Measurements from ENCODE around the gene COL23A1. TPM values are rescaled to one million over a fixed set of nuclear protein-coding genes. Genes with fewer than 3 reads are reported as not detected.

Gene COL23A1
- total and polyA plus RNA-seq, 2 experiments from 2014 or later = 1.1 to 5.1 TPM

DNA sequence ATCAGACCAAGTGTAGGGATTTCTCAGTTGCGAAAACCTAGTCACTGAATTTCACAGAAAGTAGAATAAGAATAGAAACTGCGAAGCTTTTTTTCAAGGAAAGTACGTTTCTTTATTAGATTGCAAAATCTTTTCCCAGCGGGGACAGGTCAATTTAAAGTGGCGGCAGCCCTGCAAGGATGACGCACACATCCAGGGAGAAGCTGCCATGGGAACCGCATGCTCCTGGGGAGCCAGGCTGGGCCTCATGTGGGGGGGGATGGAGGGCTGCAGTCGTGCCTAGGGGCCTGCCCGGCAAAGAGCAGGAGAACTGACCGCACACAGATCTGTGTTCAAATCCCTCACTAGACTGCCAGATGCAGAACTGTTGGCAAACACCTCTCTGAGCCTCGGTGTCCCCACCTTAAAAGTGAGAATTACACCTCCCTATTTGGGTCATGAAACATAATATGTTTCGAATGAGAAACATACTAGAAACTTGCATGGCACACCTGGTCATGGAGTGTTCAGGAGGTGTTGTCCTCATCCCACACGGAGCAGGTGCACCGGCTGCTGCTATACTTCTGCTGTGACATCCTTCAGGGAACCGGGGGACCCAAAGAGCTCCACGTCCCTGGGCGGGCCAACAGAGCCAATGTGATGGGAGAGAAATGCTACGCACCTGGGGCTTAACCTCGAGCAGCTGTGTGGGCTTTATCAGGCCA is 229.8 kb downstream of the COL23A1 start:
- no peaks in the 10 kb centered on the region for H3K36me3 ChIP-seq (replicated peaks; ENCODE audit: insufficient read depth, low read depth)
- H3K27me3 ChIP-seq = no peaks in the 10 kb centered on the region
- H3K4me3 ChIP-seq = no peak overlapping the region
- no peak overlapping the region for H2AFZ ChIP-seq
- TF ChIP-seq EZH2phosphoT487 (IDR thresholded peaks at IDR 0.05; ENCODE audit: low read depth, severe bottlenecking, unreplicated experiment) = no peak
- TF ChIP-seq EZH2 (IDR thresholded peaks at IDR 0.05; ENCODE audit: borderline replicate concordance) = no peak
- TF ChIP-seq, protein P1, sequence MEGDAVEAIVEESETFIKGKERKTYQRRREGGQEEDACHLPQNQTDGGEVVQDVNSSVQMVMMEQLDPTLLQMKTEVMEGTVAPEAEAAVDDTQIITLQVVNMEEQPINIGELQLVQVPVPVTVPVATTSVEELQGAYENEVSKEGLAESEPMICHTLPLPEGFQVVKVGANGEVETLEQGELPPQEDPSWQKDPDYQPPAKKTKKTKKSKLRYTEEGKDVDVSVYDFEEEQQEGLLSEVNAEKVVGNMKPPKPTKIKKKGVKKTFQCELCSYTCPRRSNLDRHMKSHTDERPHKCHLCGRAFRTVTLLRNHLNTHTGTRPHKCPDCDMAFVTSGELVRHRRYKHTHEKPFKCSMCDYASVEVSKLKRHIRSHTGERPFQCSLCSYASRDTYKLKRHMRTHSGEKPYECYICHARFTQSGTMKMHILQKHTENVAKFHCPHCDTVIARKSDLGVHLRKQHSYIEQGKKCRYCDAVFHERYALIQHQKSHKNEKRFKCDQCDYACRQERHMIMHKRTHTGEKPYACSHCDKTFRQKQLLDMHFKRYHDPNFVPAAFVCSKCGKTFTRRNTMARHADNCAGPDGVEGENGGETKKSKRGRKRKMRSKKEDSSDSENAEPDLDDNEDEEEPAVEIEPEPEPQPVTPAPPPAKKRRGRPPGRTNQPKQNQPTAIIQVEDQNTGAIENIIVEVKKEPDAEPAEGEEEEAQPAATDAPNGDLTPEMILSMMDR (IDR thresholded peaks at IDR 0.05; ENCODE audit: poor library complexity) = no peak
- no peaks in the 10 kb centered on the region for H3K79me2 ChIP-seq
- no peak for DNase-seq (ENCODE audit: low spot score)
- H4K20me1 ChIP-seq (ENCODE audit: insufficient read depth, poor library complexity, severe bottlenecking) = no peaks in the 10 kb centered on the region
- no peak overlapping the region for H3K4me2 ChIP-seq
- H3K9me2 ChIP-seq (replicated peaks; ENCODE audit: insufficient read depth) = no peaks in the 10 kb centered on the region
- WGBS (ENCODE audit: low lambda C conversion rate, missing lambda C conversion rate) = 86% methylated on average over 19 of the region's 19 CpGs
- H3K9me3 ChIP-seq (ENCODE audit: low read depth) = no peaks in the 10 kb centered on the region
- H3K27ac ChIP-seq = no peak overlapping the region
- peaks cover 14% of the 10 kb centered on the region for H3K4me1 ChIP-seq (ENCODE audit: insufficient read depth)

DNA sequence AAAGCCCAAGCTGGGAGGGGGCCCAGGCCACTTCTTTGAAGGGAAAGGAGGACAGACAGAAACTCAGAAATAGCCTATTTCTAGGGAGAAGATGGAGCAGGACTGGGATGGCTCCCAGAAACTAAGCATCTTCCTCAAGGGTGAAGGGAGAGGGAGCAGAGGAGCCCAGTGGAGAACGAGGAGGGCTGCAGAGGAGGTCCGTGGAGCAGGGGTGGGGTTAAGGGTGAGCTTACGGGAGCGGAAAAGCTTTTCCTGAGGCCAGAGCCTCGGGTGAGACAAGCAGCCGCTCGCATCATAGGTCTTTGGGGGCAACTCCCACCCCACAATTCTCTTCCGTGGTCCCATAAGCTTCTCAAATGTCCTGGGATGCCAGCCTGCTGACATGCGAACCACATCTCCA is 230.5 kb downstream of the COL23A1 start:
- no peak overlapping the region for H3K4me3 ChIP-seq
- no peaks in the 10 kb centered on the region for H3K27me3 ChIP-seq
- no peak overlapping the region for H2AFZ ChIP-seq
- TF ChIP-seq, protein P1 (IDR thresholded peaks at IDR 0.05; ENCODE audit: poor library complexity) = no peak
- TF ChIP-seq EZH2 (IDR thresholded peaks at IDR 0.05; ENCODE audit: borderline replicate concordance) (no peak), EZH2phosphoT487 (IDR thresholded peaks at IDR 0.05; ENCODE audit: low read depth, severe bottlenecking, unreplicated experiment) (no peak)
- H3K4me1 ChIP-seq (ENCODE audit: insufficient read depth) = peaks cover 14% of the 10 kb centered on the region
- no peak overlapping the region for H3K4me2 ChIP-seq
- no peaks in the 10 kb centered on the region for H4K20me1 ChIP-seq (ENCODE audit: insufficient read depth, poor library complexity, severe bottlenecking)
- DNase-seq (ENCODE audit: low spot score) = no peak
- WGBS (ENCODE audit: low lambda C conversion rate, missing lambda C conversion rate) = 69% methylated on average over 9 of the region's 9 CpGs
- H3K9me2 ChIP-seq (replicated peaks; ENCODE audit: insufficient read depth) = no peaks in the 10 kb centered on the region
- no peaks in the 10 kb centered on the region for H3K79me2 ChIP-seq
- no peaks in the 10 kb centered on the region for H3K36me3 ChIP-seq (replicated peaks; ENCODE audit: insufficient read depth, low read depth)
- no peaks in the 10 kb centered on the region for H3K9me3 ChIP-seq (ENCODE audit: low read depth)
- no peak overlapping the region for H3K27ac ChIP-seq

DNA sequence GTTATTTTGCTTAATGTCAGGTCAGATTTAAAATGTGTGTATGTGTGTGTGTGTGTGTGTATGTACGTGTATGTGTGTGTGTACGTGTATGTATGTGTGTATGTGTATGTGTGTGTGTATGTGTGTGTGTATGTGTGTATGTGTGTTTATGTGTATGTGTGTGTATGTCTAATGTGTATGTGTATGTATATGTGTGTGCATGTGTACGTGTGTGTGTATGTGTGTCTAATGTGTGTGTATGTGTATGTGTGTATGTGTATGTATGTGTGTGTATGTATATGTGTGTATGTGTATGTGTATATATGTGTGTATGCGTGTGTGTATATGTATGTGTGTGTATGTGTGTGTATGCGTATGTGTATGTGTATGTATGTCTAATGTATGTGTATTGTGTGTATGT is 232.5 kb downstream of the COL23A1 start:
- H2AFZ ChIP-seq = no peak overlapping the region
- no peak overlapping the region for H3K4me3 ChIP-seq
- TF ChIP-seq EZH2 (IDR thresholded peaks at IDR 0.05; ENCODE audit: borderline replicate concordance) = no peak
- no peak for TF ChIP-seq EZH2phosphoT487 (IDR thresholded peaks at IDR 0.05; ENCODE audit: low read depth, severe bottlenecking, unreplicated experiment)
- TF ChIP-seq, protein P1 (IDR thresholded peaks at IDR 0.05; ENCODE audit: poor library complexity) = no peak
- 54% methylated on average over 5 of the region's 5 CpGs for WGBS (ENCODE audit: low lambda C conversion rate, missing lambda C conversion rate)
- no peaks in the 10 kb centered on the region for H3K9me3 ChIP-seq (ENCODE audit: low read depth)
- DNase-seq (ENCODE audit: low spot score) = no peak
- H4K20me1 ChIP-seq (ENCODE audit: insufficient read depth, poor library complexity, severe bottlenecking) = no peaks in the 10 kb centered on the region
- H3K9me2 ChIP-seq (replicated peaks; ENCODE audit: insufficient read depth) = no peaks in the 10 kb centered on the region
- H3K4me2 ChIP-seq = no peak overlapping the region
- H3K36me3 ChIP-seq (replicated peaks; ENCODE audit: insufficient read depth, low read depth) = no peaks in the 10 kb centered on the region
- no peaks in the 10 kb centered on the region for H3K27me3 ChIP-seq
- H3K79me2 ChIP-seq = no peaks in the 10 kb centered on the region
- peaks cover 14% of the 10 kb centered on the region for H3K4me1 ChIP-seq (ENCODE audit: insufficient read depth)
- H3K27ac ChIP-seq = no peak overlapping the region

All from hepatocyte (in vitro differentiated cells).